Trophoblast cell (in vitro differentiated cells and primary cell): ENCODE results near the gene HOXA5.

Experiments used
- DNase-seq, 2 donors: peaks; one replicate each; pipeline ENCODE4 v3.0.0-alpha.2; 2016
- H2AFZ ChIP-seq: 2 replicates; pipeline ENCODE4 v1.6.1; 2013; ENCODE audit warnings: low read length, moderate library complexity, mild to moderate bottlenecking; ENCODE audit not compliant: insufficient read depth, poor library complexity
- H2AK5ac ChIP-seq: 2 replicates; pipeline ENCODE4 v1.6.1; 2013; ENCODE audit warnings: mild to moderate bottlenecking, low read length
- H2BK120ac ChIP-seq: 2 replicates; pipeline ENCODE4 v1.6.1; 2013; ENCODE audit warnings: low read length, mild to moderate bottlenecking, moderate library complexity; ENCODE audit not compliant: insufficient read depth, poor library complexity
- H2BK12ac ChIP-seq: 2 replicates; pipeline ENCODE4 v1.6.1; 2013; ENCODE audit warnings: mild to moderate bottlenecking, low read length, moderate library complexity
- H2BK5ac ChIP-seq: 2 replicates; pipeline ENCODE4 v1.6.1; 2013; ENCODE audit warnings: low read length, low read depth, moderate library complexity, mild to moderate bottlenecking; ENCODE audit not compliant: poor library complexity
- H3K14ac ChIP-seq: 2 replicates; pipeline ENCODE4 v1.6.1; 2013; ENCODE audit warnings: mild to moderate bottlenecking, low read length
- H3K18ac ChIP-seq: 2 replicates; pipeline ENCODE4 v1.6.1; 2013; ENCODE audit warnings: mild to moderate bottlenecking, low read length
- H3K23ac ChIP-seq: 2 replicates; pipeline ENCODE4 v1.6.1; 2013; ENCODE audit warnings: low read length
- H3K27ac ChIP-seq: 2 replicates; pipeline ENCODE4 v1.5.1; 2013; ENCODE audit warnings: low read depth, mild to moderate bottlenecking, inconsistent platforms, low read length, moderate library complexity
- H3K27me3 ChIP-seq: 2 replicates; pipeline ENCODE4 v1.6.1; 2013; ENCODE audit warnings: inconsistent platforms, mild to moderate bottlenecking, low read length, moderate library complexity; ENCODE audit not compliant: insufficient read depth
- H3K36me3 ChIP-seq, 2 experiments: 1 replicate in 1 of 2; 2 replicates in 1 of 2; pipeline ENCODE4 v1.6.1; 2013; ENCODE audit warnings: low read length in 2 of 2, mild to moderate bottlenecking in 2 of 2, moderate library complexity in 1 of 2; ENCODE audit not compliant: insufficient read depth in 2 of 2, control insufficient read depth in 1 of 2
- H3K4ac ChIP-seq: 2 replicates; pipeline ENCODE4 v1.6.1; 2013; ENCODE audit warnings: low read depth, mild to moderate bottlenecking, low read length, moderate library complexity
- H3K4me1 ChIP-seq, 2 experiments: 1 replicate in 1 of 2; 2 replicates in 1 of 2; pipeline ENCODE4 v1.6.1; 2013; ENCODE audit warnings: low read length in 2 of 2, mild to moderate bottlenecking in 2 of 2, moderate library complexity in 1 of 2; ENCODE audit not compliant: insufficient read depth in 2 of 2, control insufficient read depth in 1 of 2
- H3K4me2 ChIP-seq: 2 replicates; pipeline ENCODE4 v1.6.1; 2013; ENCODE audit warnings: inconsistent platforms, mild to moderate bottlenecking, low read length, moderate library complexity
- H3K4me3 ChIP-seq: 2 replicates; pipeline ENCODE4 v1.5.1; 2013; ENCODE audit warnings: mild to moderate bottlenecking, low read depth, low read length, inconsistent platforms
- H3K79me1 ChIP-seq: one replicate; pipeline ENCODE4 v1.6.1; 2013; ENCODE audit warnings: low read length
- H3K79me2 ChIP-seq: 2 replicates; pipeline ENCODE4 v1.6.1; 2013; ENCODE audit warnings: low read length, mild to moderate bottlenecking; ENCODE audit not compliant: control insufficient read depth, insufficient read depth, poor library complexity
- H3K9ac ChIP-seq: 2 replicates; pipeline ENCODE4 v1.6.1; 2013; ENCODE audit warnings: mild to moderate bottlenecking, low read length
- H3K9me3 ChIP-seq: 2 replicates; pipeline ENCODE4 v1.6.1; 2013; ENCODE audit warnings: low read depth, mild to moderate bottlenecking, control low read depth, inconsistent platforms, low read length; ENCODE audit not compliant: insufficient read depth
- H4K12ac ChIP-seq: 2 replicates; pipeline ENCODE4 v1.6.1; 2013; ENCODE audit warnings: low read depth, mild to moderate bottlenecking, low read length, moderate library complexity
- H4K8ac ChIP-seq: 2 replicates; pipeline ENCODE4 v1.6.1; 2013; ENCODE audit warnings: low read depth, mild to moderate bottlenecking, low read length, moderate library complexity
- H4K91ac ChIP-seq: one replicate; pipeline ENCODE4 v1.6.1; 2013; ENCODE audit warnings: low read depth, mild to moderate bottlenecking, low read length, moderate library complexity
- WGBS: extraction: QIAGEN DNeasy Blood & Tissue Kit; methylation state at CpG from one replicate; pipeline ENCODE4 v1.1.7; 2013; ENCODE audit warnings: missing lambda C conversion rate; ENCODE audit not compliant: insufficient read length, insufficient coverage; ENCODE audit errors: extremely low coverage; 5-methylcytosine and 5-hydroxymethylcytosine counted together

The HOXA5 gene

GRCh38 chr7:27171325-27171636 is 27.8 kb upstream of the HOXA5 start:
- WGBS, result no CpG with 5 or more reads among the region's 8 CpGs
- H3K27me3 ChIP-seq, result peaks cover 91% of the 10 kb centered on the region
- H3K36me3 ChIP-seq, result no peaks in the 10 kb centered on the region
- no peak overlapping the region for H2BK12ac ChIP-seq
- no peak for DNase-seq
- H3K23ac ChIP-seq, result no peak overlapping the region
- H2BK120ac ChIP-seq, result no peak overlapping the region
- H3K4me3 ChIP-seq, result no peak overlapping the region
- H3K79me1 ChIP-seq, result no peaks in the 10 kb centered on the region
- no peaks in the 10 kb centered on the region for H3K79me2 ChIP-seq
- no peak overlapping the region for H4K8ac ChIP-seq
- H3K4me1 ChIP-seq, result peaks cover 6 to 20% of the 10 kb centered on the region in 2 experiments
- H3K27ac ChIP-seq, result no peak overlapping the region
- H4K12ac ChIP-seq, result no peak overlapping the region
- no peak overlapping the region for H3K9ac ChIP-seq
- H2BK5ac ChIP-seq, result no peak overlapping the region
- H3K14ac ChIP-seq, result no peak overlapping the region
- peaks cover 48% of the 10 kb centered on the region for H3K9me3 ChIP-seq
- no peak overlapping the region for H3K4me2 ChIP-seq
- no peak overlapping the region for H2AFZ ChIP-seq
- H3K4ac ChIP-seq, result no peak overlapping the region
- no peak overlapping the region for H2AK5ac ChIP-seq
- no peak overlapping the region for H3K18ac ChIP-seq
- no peak overlapping the region for H4K91ac ChIP-seq

GRCh38 chr7:27170426-27171324 is 27.2 kb upstream of the HOXA5 start:
- no peak overlapping the region for H3K4me2 ChIP-seq
- H2AK5ac ChIP-seq, result no peak overlapping the region
- no peak overlapping the region for H4K8ac ChIP-seq
- H3K4me1 ChIP-seq, result peaks cover 6 to 20% of the 10 kb centered on the region in 2 experiments
- peaks cover 49% of the 10 kb centered on the region for H3K9me3 ChIP-seq
- H3K79me2 ChIP-seq, result no peaks in the 10 kb centered on the region
- H2BK12ac ChIP-seq, result no peak overlapping the region
- no peak overlapping the region for H3K9ac ChIP-seq
- peaks cover 91% of the 10 kb centered on the region for H3K27me3 ChIP-seq
- H3K23ac ChIP-seq, result no peak overlapping the region
- no peak overlapping the region for H2BK5ac ChIP-seq
- no peak overlapping the region for H3K4me3 ChIP-seq
- no peak overlapping the region for H4K12ac ChIP-seq
- H2BK120ac ChIP-seq, result no peak overlapping the region
- WGBS, result no CpG with 5 or more reads among the region's 11 CpGs
- no peak overlapping the region for H3K27ac ChIP-seq
- no peak overlapping the region for H3K4ac ChIP-seq
- no peak overlapping the region for H3K14ac ChIP-seq
- no peak for DNase-seq
- H4K91ac ChIP-seq, result no peak overlapping the region
- no peaks in the 10 kb centered on the region for H3K36me3 ChIP-seq
- no peak overlapping the region for H3K18ac ChIP-seq
- no peaks in the 10 kb centered on the region for H3K79me1 ChIP-seq
- no peak overlapping the region for H2AFZ ChIP-seq

- Histone ChIP-seq H2AFZ (no peak overlapping the region), H3K9me3 (peaks cover 49% of the 10 kb centered on the region), H3K79me2 (no peaks in the 10 kb centered on the region), H3K36me3 (no peaks in the 10 kb centered on the region), H4K8ac (no peak overlapping the region), H3K4me2 (peak overlapping the region; percentile 27), H2AK5ac (no peak overlapping the region), H3K14ac (no peak overlapping the region), H3K79me1 (no peaks in the 10 kb centered on the region), H3K23ac (no peak overlapping the region), H3K18ac (no peak overlapping the region), H3K27ac (no peak overlapping the region), H2BK5ac (no peak overlapping the region), H2BK120ac (no peak overlapping the region), H3K4me1 (peaks cover 6 to 20% of the 10 kb centered on the region in 2 experiments), H4K12ac (no peak overlapping the region), H3K4ac (no peak overlapping the region), H3K9ac (no peak overlapping the region), H3K4me3 (no peak overlapping the region), H2BK12ac (no peak overlapping the region), H3K27me3 (peaks cover 91% of the 10 kb centered on the region), H4K91ac (no peak overlapping the region)
- no CpG with 5 or more reads among the region's 46 CpGs for WGBS
- peak; percentile 43 to 70 for DNase-seq
Observed at GRCh38 chr7:27169658-27170425, 26.4 kb upstream of the HOXA5 start.

GRCh38 chr7:27168265-27168947 is 24.9 kb upstream of the HOXA5 start:
- no peak overlapping the region for H3K18ac ChIP-seq
- H3K23ac ChIP-seq, result no peak overlapping the region
- no peak overlapping the region for H3K9ac ChIP-seq
- H3K79me1 ChIP-seq, result no peaks in the 10 kb centered on the region
- H3K9me3 ChIP-seq, result peaks cover 47% of the 10 kb centered on the region
- no peak overlapping the region for H2AK5ac ChIP-seq
- H2BK12ac ChIP-seq, result no peak overlapping the region
- H3K4me1 ChIP-seq, result peaks cover 4 to 13% of the 10 kb centered on the region in 2 experiments
- no peak overlapping the region for H4K12ac ChIP-seq
- DNase-seq, result no peak
- H3K14ac ChIP-seq, result no peak overlapping the region
- H3K79me2 ChIP-seq, result no peaks in the 10 kb centered on the region
- H2BK120ac ChIP-seq, result no peak overlapping the region
- no peak overlapping the region for H3K27ac ChIP-seq
- H3K4me3 ChIP-seq, result no peak overlapping the region
- H2BK5ac ChIP-seq, result no peak overlapping the region
- peaks cover 91% of the 10 kb centered on the region for H3K27me3 ChIP-seq
- H2AFZ ChIP-seq, result no peak overlapping the region
- no CpG with 5 or more reads among the region's 25 CpGs for WGBS
- H3K4ac ChIP-seq, result no peak overlapping the region
- no peak overlapping the region for H4K8ac ChIP-seq
- H3K4me2 ChIP-seq, result no peak overlapping the region
- no peaks in the 10 kb centered on the region for H3K36me3 ChIP-seq
- H4K91ac ChIP-seq, result no peak overlapping the region
